NCI-H146 treated with DMSO at 0.1 percent for 48 hours (cell line): ENCODE measurements around the gene LAIR1.
"Not testable (repeated sequence)": the region's sequence is repeated elsewhere in the genome, so short reads cannot be mapped to it uniquely, and the experiment has no call there.

Experiments used
- DNase-seq: peaks from one replicate; lab custom pipeline; 2025; ENCODE audit not compliant: unreplicated experiment; lab: John Stamatoyannopoulos, UW

The LAIR1 gene

GRCh38 chr19:54345938-54346386 lies 18.8 kb downstream of the LAIR1 start:
- no peak for DNase-seq

- DNase-seq = no peak
These were observed 20.9 kb downstream of the LAIR1 start for GRCh38 chr19:54343868-54344267.

GRCh38 chr19:54341295-54341694 lies 23.4 kb downstream of the LAIR1 start:
- no peak for DNase-seq

GRCh38 chr19:54339646-54340358 lies 24.9 kb downstream of the LAIR1 start:
- no peak for DNase-seq

GRCh38 chr19:54338521-54338920 lies 26.2 kb downstream of the LAIR1 start:
- DNase-seq = no peak

GRCh38 chr19:54337858-54338230 lies 26.9 kb downstream of the LAIR1 start:
- no peak for DNase-seq

GRCh38 chr19:54336893-54337857 lies 27.6 kb downstream of the LAIR1 start:
- no peak for DNase-seq

GRCh38 chr19:54335979-54336892 lies 28.5 kb downstream of the LAIR1 start:
- no peak for DNase-seq

- no peak for DNase-seq
These were observed 29.6 kb downstream of the LAIR1 start for GRCh38 chr19:54335164-54335563.

- no peak for DNase-seq
These were observed 31.0 kb downstream of the LAIR1 start for GRCh38 chr19:54333586-54334298.

- no peak for DNase-seq
These were observed 32.6 kb downstream of the LAIR1 start for GRCh38 chr19:54332149-54332548.

- no peak for DNase-seq
These were observed 33.1 kb downstream of the LAIR1 start for GRCh38 chr19:54331626-54332025.

GRCh38 chr19:54329476-54330165 lies 35.1 kb downstream of the LAIR1 start:
- no peak for DNase-seq

- not testable (repeated sequence) for DNase-seq
These were observed 36.0 kb downstream of the LAIR1 start for GRCh38 chr19:54328781-54329180.

GRCh38 chr19:54325631-54326030 lies 39.1 kb downstream of the LAIR1 start:
- DNase-seq = no peak

GRCh38 chr19:54325194-54325621 lies 39.5 kb downstream of the LAIR1 start:
- peak; percentile 6 for DNase-seq

- DNase-seq = no peak
These were observed 40.7 kb downstream of the LAIR1 start for GRCh38 chr19:54324071-54324470.

- DNase-seq = not testable (repeated sequence)
These were observed 41.8 kb downstream of the LAIR1 start for GRCh38 chr19:54322934-54323333.

GRCh38 chr19:54322295-54322694 lies 42.4 kb downstream of the LAIR1 start:
- not testable (repeated sequence) for DNase-seq
